ENCODE data around the gene MYLK4. TPM values are rescaled to one million over a fixed set of nuclear protein-coding genes. Genes with fewer than 3 reads are reported as not detected.

MYLK4 gene
- total RNA-seq, 1 experiment from 2014 or later: 0.73 TPM

DNA sequence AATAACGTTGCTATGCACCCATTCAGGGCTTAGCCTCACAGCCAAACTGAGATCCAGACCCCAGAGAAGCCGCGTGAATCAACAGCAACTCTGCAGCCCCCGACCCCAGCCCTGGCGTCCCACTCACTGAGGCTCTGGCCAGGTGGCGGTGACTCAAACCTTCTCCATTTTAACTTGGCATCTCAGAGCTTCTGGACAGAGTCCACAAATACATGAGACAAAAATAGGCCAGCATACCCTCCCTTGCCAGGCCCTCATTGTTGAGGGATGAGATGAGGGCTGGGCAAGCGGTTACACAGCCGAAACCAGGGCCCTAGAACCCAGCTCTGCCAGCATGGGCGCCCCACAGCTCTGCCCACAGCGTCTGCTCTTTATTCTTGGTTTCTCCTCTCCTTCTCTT is 118.4 kb downstream of the MYLK4 start:
- H3K4me1 Mint-ChIP-seq (ENCODE audit: low read depth, unreplicated experiment): peaks cover 17% of the 10 kb centered on the region
- no peaks in the 10 kb centered on the region for H3K27me3 Mint-ChIP-seq (ENCODE audit: unreplicated experiment)
- H3K36me3 Mint-ChIP-seq (ENCODE audit: insufficient read depth, unreplicated experiment): peaks cover 14% of the 10 kb centered on the region
- BruUV-seq (replicated peaks): no TSS peak
- no peaks in the 10 kb centered on the region for H3K9me3 Mint-ChIP-seq (ENCODE audit: low read depth, unreplicated experiment)
- no peak overlapping the region for H3K27ac Mint-ChIP-seq (ENCODE audit: unreplicated experiment)
- intact Hi-C loops (cut with micrococcal nuclease; ENCODE audit: unreplicated experiment): loop anchor here (5.0 to 10.0 kb wide), 2 partner anchors 178 to 1035 kb away; no protein-coding TSS in a partner anchor
- no peak overlapping the region for H3K4me3 Mint-ChIP-seq (ENCODE audit: low read depth, unreplicated experiment)
- CTCF ChIA-PET: no interaction called here
- TF ChIP-seq, protein P1, sequence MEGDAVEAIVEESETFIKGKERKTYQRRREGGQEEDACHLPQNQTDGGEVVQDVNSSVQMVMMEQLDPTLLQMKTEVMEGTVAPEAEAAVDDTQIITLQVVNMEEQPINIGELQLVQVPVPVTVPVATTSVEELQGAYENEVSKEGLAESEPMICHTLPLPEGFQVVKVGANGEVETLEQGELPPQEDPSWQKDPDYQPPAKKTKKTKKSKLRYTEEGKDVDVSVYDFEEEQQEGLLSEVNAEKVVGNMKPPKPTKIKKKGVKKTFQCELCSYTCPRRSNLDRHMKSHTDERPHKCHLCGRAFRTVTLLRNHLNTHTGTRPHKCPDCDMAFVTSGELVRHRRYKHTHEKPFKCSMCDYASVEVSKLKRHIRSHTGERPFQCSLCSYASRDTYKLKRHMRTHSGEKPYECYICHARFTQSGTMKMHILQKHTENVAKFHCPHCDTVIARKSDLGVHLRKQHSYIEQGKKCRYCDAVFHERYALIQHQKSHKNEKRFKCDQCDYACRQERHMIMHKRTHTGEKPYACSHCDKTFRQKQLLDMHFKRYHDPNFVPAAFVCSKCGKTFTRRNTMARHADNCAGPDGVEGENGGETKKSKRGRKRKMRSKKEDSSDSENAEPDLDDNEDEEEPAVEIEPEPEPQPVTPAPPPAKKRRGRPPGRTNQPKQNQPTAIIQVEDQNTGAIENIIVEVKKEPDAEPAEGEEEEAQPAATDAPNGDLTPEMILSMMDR (IDR thresholded peaks at IDR 0.05; ENCODE audit: unreplicated experiment): no peak
- DNase-seq: no peak

DNA sequence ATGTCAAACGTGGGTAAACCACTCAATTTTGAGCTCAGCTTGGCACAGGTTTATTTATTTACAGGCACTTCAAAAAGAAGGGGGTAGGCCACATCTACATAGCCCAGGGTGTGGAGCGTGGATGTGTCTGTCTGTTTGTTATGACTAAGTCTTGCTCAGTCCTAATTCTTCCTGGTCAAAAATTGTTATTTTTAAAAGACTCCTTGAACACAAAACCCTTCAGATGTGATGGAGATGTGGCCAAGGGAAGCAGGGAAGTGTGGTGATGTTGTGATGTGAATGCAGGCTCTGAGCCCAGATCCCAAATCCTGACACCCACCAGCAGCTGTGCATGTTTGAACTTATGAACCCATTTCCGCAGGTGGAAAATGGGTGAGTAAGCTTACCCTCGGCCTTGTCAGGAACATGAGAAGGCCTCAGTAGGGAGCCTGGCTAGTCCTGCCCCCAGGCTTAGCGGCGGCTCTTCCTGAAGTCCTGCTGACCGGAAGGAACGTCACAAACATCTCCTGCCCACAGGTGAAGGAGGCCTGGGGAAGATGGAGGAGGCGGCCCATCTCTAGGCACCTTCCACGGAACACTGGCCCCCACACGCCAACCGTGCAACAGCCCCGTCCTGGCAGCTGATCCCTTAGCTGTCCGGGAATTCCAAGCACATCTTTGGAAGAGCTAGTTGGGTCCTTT is 119.7 kb downstream of the MYLK4 start:
- TF ChIP-seq, protein P1 (IDR thresholded peaks at IDR 0.05; ENCODE audit: unreplicated experiment): no peak
- CTCF ChIA-PET: no interaction called here
- H3K4me1 Mint-ChIP-seq (ENCODE audit: low read depth, unreplicated experiment): peaks cover 17% of the 10 kb centered on the region
- peak overlapping the region; percentile 67 for H3K27ac Mint-ChIP-seq (ENCODE audit: unreplicated experiment)
- intact Hi-C loops (cut with micrococcal nuclease; ENCODE audit: unreplicated experiment): loop anchor here (5.0 to 10.0 kb wide), 2 partner anchors 176 to 1034 kb away; no protein-coding TSS in a partner anchor
- H3K4me3 Mint-ChIP-seq (ENCODE audit: low read depth, unreplicated experiment): no peak overlapping the region
- no TSS peak for BruUV-seq (replicated peaks)
- H3K27me3 Mint-ChIP-seq (ENCODE audit: unreplicated experiment): no peaks in the 10 kb centered on the region
- no peak for DNase-seq
- H3K36me3 Mint-ChIP-seq (ENCODE audit: insufficient read depth, unreplicated experiment): peaks cover 14% of the 10 kb centered on the region
- H3K9me3 Mint-ChIP-seq (ENCODE audit: low read depth, unreplicated experiment): no peaks in the 10 kb centered on the region

DNA sequence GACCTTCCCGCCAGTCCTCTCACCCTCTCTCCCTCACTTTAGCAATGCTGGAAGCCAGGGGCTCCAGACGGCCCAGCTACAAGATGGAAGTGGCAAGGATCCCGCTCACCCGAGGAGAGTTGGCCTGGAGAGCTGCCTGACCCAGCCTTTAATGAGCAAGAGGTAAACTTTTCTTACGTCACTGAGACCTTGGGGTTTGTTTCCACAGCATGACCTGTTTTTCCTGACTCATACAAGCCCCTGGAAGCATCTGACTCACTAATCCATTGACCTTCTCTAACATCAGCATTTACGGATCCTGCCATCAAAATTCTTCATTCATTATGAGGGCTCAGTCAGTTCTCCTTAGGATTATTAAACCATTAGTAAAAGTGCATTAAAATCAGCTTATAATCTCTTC is 120.4 kb downstream of the MYLK4 start:
- TF ChIP-seq, protein P1 (IDR thresholded peaks at IDR 0.05; ENCODE audit: unreplicated experiment): no peak
- CTCF ChIA-PET: no interaction called here
- no peak overlapping the region for H3K4me3 Mint-ChIP-seq (ENCODE audit: low read depth, unreplicated experiment)
- peak overlapping the region; percentile 67 for H3K27ac Mint-ChIP-seq (ENCODE audit: unreplicated experiment)
- intact Hi-C loops (cut with micrococcal nuclease; ENCODE audit: unreplicated experiment): loop anchor here (5.0 to 10.0 kb wide), 2 partner anchors 176 to 1033 kb away; no protein-coding TSS in a partner anchor
- no peaks in the 10 kb centered on the region for H3K9me3 Mint-ChIP-seq (ENCODE audit: low read depth, unreplicated experiment)
- peaks cover 17% of the 10 kb centered on the region for H3K4me1 Mint-ChIP-seq (ENCODE audit: low read depth, unreplicated experiment)
- no TSS peak for BruUV-seq (replicated peaks)
- H3K36me3 Mint-ChIP-seq (ENCODE audit: insufficient read depth, unreplicated experiment): peaks cover 14% of the 10 kb centered on the region
- peak; percentile 45 for DNase-seq
- no peaks in the 10 kb centered on the region for H3K27me3 Mint-ChIP-seq (ENCODE audit: unreplicated experiment)

DNA sequence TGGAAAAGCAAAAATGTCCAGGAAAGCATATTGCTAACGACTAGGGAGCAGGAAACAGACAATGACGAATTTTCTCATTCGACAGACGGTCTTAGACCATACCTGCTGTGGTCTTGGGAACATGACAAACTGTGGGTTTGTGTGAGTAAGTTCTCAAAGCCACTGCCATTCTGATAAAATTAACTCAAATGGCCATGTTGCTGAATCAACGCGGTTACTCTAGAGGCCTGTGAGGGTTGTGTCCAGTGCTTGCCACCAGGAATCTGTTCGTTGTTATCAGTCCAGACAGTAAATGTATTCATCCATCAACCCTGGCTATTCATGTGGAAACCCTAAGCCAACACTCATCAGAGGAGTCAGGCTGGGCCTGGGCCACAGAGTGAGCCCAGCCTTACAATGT is 124.3 kb downstream of the MYLK4 start:
- Mint-ChIP-seq H3K4me1 (ENCODE audit: low read depth, unreplicated experiment) (peaks cover 22% of the 10 kb centered on the region), H3K9me3 (ENCODE audit: low read depth, unreplicated experiment) (no peaks in the 10 kb centered on the region), H3K27me3 (ENCODE audit: unreplicated experiment) (no peaks in the 10 kb centered on the region), H3K27ac (ENCODE audit: unreplicated experiment) (no peak overlapping the region), H3K36me3 (ENCODE audit: insufficient read depth, unreplicated experiment) (peaks cover 9% of the 10 kb centered on the region), H3K4me3 (ENCODE audit: low read depth, unreplicated experiment) (no peak overlapping the region)
- BruUV-seq (replicated peaks): no TSS peak
- CTCF ChIA-PET: no interaction called here
- DNase-seq: no peak
- TF ChIP-seq, protein P1 (IDR thresholded peaks at IDR 0.05; ENCODE audit: unreplicated experiment): no peak
- intact Hi-C loops (cut with micrococcal nuclease; ENCODE audit: unreplicated experiment): no loop called here
